Loucy (cell line): ENCODE results near the gene MSL3B.

Experiments
- EZH2phosphoT487 ChIP-seq: fragments of 200-600 bp; IDR thresholded peaks from 2 replicates; pipeline ENCODE4 v1.6.1; 2018; ENCODE audit warnings: antibody characterized with exemption, mild to moderate bottlenecking, moderate library complexity, borderline replicate concordance
- TF ChIP-seq, protein P1 (sequence below): fragments of 200-600 bp; sonication (generic); conservative IDR thresholded peaks from 2 replicates; pipeline ENCODE4 v1.5.1; 2014; ENCODE audit warnings: mild to moderate bottlenecking, antibody characterized with exemption, low read length

DNA sequence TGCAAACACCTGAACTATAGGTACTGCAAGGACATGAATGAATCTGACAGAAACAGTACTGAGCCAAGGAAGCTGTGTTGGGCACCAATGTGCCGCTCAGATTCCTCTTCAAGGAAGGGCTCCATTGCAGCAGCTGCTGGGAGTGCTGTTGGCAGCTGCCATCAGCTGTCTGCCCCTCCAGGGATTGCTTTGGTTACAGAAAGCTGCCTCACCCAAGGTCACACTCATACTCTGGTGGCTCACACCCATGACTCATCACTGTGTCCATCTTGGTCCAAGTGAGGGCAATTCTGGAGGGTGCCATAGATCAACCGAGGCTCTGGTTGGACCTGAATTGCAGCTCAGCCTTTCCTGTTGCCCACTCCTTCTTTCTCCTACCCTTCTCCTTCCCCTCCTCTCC, 24.6 kb upstream of the MSL3B start:
- TF ChIP-seq, protein P1, sequence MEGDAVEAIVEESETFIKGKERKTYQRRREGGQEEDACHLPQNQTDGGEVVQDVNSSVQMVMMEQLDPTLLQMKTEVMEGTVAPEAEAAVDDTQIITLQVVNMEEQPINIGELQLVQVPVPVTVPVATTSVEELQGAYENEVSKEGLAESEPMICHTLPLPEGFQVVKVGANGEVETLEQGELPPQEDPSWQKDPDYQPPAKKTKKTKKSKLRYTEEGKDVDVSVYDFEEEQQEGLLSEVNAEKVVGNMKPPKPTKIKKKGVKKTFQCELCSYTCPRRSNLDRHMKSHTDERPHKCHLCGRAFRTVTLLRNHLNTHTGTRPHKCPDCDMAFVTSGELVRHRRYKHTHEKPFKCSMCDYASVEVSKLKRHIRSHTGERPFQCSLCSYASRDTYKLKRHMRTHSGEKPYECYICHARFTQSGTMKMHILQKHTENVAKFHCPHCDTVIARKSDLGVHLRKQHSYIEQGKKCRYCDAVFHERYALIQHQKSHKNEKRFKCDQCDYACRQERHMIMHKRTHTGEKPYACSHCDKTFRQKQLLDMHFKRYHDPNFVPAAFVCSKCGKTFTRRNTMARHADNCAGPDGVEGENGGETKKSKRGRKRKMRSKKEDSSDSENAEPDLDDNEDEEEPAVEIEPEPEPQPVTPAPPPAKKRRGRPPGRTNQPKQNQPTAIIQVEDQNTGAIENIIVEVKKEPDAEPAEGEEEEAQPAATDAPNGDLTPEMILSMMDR, result no peak
- no peak for TF ChIP-seq EZH2phosphoT487
